ENCODE data around the gene SH3RF1.

SH3RF1 gene

DNA sequence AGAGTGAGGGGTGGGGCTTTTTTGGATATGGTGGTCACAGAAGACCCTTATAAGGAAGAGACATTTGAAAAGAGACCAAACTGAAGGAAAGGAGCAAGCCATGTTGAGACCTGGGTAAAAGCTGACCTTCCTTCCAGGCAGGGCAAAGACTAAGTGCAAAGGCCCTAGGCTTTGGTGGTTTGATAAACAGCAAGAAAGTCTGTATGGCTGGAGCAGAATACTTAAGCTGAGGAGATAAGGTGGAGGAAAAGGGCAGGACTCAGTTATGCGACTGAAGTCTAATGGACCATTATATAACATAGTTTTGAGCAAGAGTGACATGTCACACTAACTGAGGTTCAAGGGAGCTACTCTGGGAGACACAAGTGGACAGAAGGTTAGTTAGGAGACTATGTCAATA, 20.0 kb downstream of the SH3RF1 start:
- DNase-seq = no peak

DNA sequence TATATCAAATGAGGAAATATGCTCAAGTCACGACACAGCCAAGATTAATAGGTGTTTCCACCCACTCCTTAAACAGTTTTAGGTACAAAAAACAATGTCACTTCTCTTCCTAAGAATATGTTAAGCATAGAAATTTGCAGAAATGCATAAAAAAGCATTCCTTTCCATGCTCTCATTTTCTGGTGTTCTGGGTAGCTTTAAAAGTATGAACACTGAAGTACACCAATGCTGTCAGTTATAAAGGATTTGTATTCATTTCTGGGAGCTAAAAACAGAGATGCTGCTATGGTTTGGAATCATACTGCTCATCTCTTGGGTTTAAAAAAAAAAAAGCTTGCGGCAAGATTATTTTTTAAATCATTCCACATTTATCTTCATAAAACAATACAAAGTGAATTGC, 20.8 kb downstream of the SH3RF1 start:
- DNase-seq = no peak

DNA sequence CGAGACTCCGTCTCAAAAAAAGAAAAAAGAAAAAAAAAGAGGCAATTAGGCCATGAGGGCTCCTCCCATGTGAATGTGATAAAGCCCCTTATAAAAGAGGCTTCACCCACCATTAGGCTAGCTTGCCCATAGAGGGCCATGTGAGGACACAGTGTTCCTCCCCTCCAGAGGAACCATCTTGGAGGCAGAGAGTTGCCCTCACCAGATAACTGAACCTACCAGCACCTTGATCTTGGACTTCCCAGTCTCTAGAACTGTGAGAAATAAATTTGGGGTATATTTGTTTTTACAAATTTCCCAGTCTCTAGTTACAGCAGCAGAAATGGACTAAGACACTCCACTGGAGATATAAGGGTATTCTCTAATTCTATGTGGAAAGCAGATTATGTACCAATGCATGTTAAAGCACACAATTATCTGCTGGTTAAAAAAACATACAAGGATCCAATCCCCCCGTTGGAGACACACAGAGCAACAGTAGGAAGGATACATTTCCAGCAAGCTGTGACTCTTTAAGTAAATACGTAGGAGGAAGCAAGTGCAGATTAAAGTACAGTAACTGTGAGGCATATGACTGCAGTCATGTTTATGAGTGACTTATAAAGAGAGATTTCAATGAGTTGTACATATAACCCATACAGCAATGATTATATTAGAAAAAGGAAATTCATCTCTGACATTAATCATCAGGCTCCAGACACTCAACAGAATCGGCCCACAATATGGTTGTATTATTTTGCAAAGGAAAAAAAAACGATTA, 21.4 kb downstream of the SH3RF1 start:
- DNase-seq = no peak

DNA sequence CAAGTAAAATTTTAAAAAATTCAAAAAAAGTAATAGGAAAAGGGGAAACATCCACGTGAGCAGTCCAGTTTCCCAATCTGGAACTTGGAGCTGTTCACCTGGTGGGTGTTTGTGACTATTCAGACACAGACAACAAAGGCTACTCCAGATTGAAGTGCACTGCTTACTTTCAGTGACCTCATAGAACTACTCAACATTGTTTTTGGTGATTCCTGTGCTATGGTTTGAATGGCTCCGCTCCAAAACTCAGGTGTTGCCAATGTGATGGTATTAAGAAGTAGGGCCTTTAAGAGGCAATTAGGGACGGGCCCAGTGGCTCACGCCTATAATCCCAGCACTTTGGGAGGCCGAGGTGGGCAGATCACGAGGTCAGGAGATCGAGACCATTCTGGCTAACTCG, 22.1 kb downstream of the SH3RF1 start:
- DNase-seq = no peak

DNA sequence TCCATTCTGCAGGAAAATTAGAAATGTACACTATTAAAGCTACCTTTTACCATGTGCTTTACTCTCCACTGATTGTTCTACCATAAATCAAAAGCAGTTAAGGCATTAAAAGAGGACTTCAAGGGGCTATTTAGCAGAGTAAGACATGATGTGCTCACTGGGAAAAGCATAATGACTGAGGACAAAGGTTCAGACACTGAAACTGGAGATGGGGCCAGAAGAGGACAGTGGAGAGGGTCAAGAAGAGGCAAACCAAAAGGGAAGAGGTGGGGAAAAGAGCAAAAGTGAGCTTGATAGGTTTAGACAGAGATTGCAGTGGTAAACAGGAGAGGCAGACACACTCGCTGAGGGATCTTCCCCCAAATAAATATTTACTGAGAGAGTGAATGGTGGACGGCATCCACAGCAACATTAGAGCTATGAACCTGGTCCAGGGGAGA, 23.8 kb downstream of the SH3RF1 start:
- no peak for DNase-seq

DNA sequence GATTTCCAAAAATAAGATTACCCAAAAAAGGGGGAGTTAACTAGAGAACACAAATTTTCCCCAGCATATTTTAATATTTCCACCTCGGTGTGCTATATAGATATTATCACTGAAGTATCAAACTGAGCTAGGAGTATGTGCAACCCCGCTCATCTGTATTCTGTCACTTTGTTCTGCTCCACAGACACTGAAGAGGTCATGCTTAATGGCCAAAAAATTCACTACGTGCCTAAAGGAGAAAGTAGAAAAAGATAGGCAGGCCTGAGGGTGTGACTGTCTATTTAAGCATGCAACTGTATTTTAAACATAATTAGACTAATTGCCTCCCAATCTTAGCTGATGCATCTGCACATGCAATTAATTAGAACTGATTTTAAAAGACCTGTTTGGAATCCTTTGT, 24.5 kb downstream of the SH3RF1 start:
- DNase-seq = no peak

DNA sequence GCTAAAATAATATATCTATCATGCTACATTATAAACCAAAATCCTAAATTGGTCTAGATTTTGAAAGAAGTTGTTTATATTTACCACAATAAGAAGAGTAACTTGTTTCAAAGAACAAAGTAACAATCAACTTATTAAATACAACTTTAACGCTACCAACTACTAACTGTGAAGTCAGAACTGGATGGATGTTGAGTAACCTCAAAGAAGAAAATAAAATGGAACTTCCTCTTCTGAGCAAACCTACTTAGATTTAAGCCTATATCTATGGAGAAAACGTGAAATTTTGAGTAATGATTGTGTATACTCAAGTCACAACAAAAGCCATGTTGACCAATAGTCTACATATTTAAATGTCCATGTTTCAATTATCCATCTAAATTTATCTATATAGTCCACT, 25.7 kb downstream of the SH3RF1 start:
- no peak for DNase-seq

DNA sequence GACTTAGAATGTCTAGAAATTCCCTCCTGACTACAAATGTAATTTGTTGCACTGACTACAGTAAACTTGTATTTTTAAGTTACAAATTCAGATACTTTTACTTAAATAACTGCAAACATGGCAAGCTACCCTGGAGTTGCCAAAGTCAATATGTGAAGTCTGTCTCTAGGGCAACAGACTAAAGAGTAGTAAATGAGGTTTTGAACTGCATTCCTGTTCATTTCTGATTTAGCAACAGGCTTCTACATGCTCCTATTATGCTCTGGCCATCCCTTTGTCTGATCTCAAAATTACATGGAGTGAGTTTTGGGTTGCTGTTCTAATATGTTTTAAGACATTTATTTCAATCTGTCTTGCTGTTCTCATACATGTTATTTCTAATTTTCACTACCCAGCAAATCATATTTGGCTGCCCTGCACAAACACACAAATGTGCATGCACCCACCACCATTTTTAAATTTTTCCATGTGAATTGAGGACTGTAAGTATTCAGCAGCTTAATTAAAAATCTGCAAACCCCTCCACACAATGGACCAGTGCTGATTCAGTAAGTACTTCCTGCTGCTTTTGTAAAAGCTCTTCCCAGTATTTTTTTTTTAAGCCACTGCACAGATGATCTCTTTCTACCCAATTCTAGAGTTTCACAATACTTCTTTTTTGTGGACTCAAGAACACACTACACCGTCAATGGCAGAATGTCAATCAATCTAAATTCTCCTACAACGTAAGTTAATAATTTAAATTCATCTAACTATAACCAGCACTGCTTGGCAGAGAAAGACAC, 26.7 kb downstream of the SH3RF1 start:
- no peak for DNase-seq

DNA sequence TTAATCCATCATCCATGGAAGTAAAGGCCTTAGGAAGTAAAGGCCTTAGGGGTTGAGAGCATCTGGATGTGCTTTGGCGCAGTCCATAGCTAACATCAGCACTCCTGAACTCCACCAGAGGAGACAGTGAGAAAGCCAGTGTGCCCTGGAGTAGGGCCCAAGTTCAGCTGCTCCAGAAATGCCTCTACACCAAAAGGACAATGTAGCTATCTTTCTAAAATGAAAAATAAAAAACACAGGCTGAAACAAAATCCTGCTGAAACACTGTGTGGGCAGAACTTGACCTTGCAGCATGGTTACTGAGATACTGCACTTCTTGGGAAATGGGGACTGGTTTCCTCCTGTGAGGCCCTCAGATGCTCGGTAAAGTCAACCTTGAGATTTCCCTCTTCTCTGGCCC, 29.3 kb downstream of the SH3RF1 start:
- no peak for DNase-seq

DNA sequence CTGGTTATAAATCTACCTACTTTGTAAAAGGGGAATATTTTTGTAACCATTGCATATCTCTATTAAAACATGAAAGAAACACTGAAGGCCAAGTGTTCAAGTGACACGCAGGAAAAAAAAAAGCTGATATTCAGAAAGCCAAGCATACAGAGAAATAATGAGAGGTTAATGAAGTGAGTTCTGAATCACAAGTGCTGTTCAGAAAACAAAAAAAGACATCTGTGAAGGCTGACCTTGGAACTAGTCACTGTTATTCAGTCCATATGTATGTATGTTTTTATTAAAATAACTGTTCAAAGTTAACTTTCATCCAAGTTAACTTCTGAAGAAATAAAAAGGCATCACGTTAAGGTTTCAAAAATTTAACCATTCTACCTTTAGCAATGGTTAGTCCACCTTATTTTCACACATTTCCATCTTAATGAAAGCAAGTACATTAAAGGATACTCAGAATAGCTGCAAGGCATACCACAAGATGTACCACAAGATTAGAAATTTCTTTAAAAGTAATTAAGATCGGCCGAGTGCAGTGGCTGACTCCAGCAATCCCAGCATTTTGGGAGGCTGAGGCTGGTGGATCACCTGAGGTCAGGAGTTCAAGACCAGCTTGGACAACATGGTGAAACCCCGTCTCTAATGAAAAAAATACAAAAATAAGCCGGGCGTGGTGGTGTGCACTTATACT, 31.4 kb downstream of the SH3RF1 start:
- no peak for DNase-seq

DNA sequence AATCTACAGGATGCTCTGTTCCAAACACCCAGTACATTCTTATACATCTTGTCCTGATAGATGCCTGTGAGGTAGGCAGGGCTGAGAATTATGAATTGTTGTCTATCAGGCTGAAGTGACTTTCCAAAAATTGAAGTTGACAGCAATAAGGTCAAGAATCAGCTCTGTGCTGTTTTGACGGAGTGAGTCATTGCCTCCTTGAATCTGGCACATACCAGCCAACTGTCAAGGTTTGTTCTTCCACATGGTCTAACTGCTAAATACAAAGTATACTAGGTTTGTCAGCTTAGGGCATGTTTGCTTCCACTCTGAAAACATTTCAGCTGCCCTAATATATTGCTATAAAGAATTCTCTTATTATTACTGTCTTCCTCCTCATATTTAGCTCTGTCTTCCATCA, 32.3 kb downstream of the SH3RF1 start:
- no peak for DNase-seq

DNA sequence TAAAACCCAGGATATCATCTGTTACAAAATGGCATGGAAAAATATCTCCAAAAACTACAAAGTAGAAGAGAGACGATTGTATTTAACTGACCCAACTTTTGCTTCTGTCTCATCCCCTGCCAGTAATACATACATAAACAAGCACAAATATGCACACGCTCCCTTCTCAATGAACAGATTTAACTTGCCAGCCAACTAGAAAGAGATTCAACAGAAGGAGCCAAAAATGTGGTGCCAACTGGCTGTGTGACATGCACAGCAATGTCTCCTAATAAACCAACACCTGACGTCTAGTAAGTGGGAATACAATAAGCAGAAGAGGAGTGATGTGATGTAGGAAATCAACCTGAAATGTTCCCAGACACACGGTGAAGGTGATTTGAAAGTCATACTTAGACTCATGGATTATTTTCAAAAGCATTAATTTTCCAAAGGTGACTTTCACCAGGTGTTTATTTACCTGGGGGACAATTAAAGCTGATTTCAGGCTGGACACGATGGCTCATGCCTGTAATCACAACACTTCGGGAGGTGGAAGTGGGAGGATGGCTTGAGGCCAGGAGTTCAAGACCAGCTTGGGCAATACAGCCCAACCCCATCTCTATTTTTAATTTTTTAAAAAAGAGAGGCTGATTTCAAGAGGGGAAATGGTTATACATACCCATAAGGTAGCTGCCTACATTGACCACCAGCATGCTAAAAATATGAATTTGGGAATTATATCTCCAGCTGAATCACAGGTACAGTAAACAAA, 33.7 kb downstream of the SH3RF1 start:
- DNase-seq = no peak

DNA sequence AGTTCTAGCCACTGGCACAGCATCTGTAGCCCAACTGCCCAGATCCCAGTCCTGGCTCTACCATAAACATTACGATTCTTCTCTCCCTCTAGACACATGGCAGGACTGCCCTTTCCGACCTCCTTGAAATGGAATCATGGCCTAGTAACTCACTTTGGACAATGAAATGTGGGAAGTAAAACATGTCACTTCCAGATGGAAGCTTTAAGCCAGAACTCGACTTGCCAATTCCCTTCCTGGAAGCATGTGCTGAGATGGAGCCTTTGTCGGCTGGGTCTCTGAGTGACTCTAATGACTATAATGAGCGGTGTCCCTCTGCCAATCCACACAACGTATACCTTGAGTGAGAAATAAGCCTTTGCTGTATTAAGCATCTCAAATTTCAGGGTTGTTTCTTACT, 34.7 kb downstream of the SH3RF1 start:
- DNase-seq = no peak

DNA sequence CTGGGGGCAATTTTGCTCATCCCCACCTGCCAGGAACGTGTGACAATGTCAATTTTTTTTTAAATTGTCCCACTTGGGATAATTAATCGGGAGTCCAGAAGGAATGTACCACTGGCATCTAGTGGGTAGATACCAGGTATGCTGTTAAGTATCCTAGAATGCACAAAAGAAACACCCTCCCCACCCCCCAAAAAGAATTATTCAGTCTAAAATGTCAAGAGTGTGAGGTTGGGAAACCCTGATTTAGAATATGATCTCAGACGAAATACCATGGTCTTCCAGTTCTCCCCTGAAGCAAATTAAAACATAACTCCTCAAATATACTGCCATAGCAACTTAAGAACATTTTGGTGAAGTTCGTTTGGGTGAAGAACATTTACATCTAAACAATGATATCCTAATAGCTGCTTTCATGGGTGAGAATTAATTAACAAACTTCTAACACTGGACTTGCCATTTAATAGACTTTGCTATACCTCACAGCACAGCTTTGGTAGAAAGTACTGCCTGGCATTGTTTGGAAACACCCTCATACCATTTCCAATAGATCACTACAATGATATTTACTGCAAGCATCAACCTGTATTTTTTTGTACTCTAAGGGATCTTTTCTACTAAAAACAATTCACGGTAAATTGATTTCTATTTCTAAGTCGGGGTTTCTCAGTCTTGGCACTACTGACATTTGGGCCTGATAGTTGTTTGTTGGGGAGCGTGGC, 36.5 kb downstream of the SH3RF1 start:
- DNase-seq = no peak

DNA sequence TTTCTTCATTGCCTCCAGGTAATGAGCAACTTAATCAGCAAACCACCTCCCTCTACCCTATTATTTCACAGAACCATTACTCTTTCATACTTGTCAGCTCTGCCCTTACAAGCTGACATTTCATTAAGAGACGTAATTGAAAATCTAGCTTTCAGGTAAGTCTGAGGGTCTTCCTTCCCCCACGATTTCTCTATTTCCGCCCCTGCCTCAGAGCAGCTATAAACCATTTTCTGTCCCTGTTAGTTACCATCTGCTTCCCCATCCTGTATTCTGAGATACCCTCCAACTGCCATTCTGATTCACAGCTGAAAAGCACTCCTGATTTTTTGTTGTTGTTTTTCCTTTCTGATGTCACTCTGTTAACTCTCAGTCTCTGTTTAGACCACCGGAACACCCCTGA, 37.1 kb downstream of the SH3RF1 start:
- DNase-seq = no peak

DNA sequence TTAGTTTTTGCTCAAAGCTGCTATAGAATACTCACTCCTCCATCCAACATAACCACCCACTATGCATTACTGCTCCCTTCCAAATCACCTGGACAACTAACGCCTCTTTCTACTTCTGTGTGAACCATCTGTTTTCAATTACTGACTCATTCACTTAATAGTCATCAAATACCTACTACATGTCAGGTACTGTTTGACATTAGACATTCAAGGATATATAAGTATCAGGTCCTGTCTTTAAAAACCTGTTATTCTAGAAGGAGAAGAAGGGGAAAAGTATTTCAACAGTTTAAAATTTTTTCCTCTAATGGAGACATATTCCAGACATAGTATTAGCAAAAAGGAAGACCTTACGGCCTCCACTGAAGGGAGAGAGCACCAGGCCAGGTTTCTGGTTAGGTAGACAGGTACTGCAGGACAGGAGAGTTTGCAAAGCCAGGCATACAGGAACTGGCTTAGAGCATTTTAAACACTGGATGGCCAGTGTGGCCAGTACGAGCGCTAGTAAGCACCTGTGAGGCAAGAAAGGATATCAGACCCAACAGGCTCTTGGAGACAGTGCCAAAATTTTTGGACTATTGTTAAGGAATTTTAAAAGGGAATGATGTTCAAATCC, 39.0 kb downstream of the SH3RF1 start:
- no peak for DNase-seq

DNA sequence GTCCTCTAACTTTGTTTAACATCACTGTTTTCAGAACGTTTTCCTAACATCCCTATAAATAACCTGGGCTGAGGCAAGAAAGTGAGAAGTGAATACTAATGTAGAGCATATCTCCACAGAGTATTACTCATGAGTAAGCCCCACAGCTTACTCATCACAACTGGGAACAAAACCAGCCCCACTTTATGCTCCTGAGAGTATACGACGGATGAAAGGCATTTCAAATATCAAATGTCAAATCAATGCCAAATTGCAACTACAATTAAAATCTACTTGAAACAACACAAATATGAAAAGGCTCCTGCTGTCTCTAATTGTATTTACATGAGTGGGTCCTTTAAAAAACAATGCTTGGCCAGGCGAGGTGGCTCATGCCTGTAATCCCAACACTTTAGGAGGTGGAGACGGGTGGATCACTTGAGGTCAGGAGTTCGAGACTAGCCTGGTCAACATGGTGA, 41.2 kb downstream of the SH3RF1 start:
- DNase-seq = no peak

DNA sequence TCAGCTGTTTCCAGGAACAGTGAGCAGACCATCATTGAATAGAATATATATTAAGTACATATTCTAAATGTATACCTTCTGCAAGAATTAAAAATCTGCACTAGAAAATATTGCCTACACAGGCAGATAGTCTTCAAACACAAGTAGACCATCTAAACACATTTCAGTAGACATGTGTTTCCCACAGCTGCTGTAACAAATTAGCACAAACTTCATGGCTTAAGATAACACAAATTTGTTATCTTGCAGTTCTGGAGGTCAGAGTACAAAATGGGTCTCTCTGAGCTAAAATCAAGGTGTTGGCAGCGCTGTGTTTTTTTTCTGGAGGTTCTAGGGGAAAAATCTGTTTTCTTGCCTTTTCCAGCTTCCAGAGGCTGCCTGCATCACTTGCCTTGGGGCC, 42.7 kb downstream of the SH3RF1 start:
- DNase-seq = no peak

DNA sequence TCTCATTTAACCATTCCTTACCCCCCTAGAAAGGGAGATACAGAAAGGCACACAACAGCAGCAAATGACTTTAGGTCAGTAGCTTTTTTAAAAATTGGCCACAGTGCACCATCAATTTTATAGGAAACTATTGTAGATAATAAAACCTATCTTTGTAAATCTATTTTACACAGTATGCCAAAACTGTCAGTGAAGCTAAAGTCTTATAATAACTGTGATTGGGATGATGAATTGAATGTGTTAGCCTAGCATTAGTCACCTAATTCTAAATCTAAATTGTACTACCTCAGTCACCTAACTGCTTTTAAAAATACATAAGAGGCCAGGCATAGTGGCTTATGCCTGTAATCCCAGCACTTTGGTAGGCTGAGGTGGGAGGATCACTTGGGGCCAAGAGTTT, 44.2 kb downstream of the SH3RF1 start:
- no peak for DNase-seq

DNA sequence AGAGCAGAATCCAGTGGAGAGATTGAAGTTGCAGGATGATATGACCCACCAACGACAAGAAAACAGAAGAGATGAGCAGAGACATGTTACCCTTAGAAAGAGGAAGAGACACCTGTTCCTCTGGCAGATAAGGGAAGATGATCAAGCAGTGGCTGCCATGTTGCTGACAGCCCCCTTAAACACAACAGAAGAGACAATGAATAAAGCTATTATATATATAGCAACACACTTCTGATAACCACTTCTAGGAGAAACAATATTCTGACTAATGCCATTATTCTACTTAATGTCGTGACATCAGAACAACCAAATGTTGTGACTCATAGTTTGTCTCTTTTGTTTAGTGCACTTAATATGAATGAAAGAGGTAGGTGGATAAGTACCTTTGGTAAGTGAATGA, 44.9 kb downstream of the SH3RF1 start:
- no peak for DNase-seq

DNA sequence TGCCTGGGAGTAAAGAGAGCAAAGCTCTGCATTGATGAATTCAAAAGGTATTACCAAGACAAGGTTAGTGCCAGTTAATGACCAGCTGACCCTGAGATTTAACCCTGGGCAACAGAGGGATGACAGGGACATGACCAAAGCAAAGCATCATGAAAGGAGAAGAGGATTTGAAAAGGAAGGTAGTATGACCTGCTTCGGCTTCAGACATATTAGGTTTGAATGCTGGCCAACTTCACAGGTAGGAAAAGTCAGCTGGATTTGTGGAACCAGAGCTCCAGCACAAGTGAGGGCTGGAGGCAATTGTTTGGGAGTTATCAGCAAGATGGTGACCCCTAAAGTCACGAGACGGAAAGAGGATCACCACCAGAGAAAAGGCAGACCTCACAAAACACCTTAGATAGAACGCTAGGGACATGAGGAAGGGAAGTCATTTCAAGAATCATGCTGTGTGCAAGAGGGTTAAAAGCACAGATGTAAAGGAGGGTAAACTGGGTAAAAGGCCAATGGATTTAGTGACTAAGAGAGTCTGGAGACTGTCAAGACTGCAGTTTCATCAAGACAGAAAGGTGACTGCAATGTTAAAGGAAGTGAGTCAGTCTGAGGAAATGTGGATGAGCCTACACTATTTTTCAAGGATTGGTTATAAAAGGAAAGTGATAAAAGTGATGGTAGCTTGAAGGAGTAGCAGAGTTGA, 45.6 kb downstream of the SH3RF1 start:
- DNase-seq = no peak
